HG03378 (cell line): ENCODE data around the gene ZNF79.

Source experiments
- ATAC-seq: cut with Tn5 transposase; IDR thresholded peaks from one replicate; pipeline ENCODE4 v1.9.1; 2021; ENCODE audit warnings: mild to moderate bottlenecking, moderate library complexity; ENCODE audit not compliant: unreplicated experiment

The ZNF79 gene

GRCh38 chr9:127397646-127398274 is 26.4 kb upstream of the ZNF79 start:
- ATAC-seq: no peak

GRCh38 chr9:127398275-127398647 is 25.9 kb upstream of the ZNF79 start:
- ATAC-seq: no peak

- ATAC-seq: no peak
Observed at GRCh38 chr9:127398715-127399400, 25.3 kb upstream of the ZNF79 start.

GRCh38 chr9:127399736-127400269 is 24.4 kb upstream of the ZNF79 start:
- no peak for ATAC-seq

- ATAC-seq: no peak
Observed at GRCh38 chr9:127402401-127403090, 21.6 kb upstream of the ZNF79 start.

GRCh38 chr9:127403507-127404192 is 20.5 kb upstream of the ZNF79 start:
- no peak for ATAC-seq

- no peak for ATAC-seq
Observed at GRCh38 chr9:127404631-127405030, 19.6 kb upstream of the ZNF79 start.

GRCh38 chr9:127405344-127406125 is 18.6 kb upstream of the ZNF79 start:
- ATAC-seq: no peak

GRCh38 chr9:127406799-127407491 is 17.2 kb upstream of the ZNF79 start:
- no peak for ATAC-seq

GRCh38 chr9:127407492-127407843 is 16.7 kb upstream of the ZNF79 start:
- ATAC-seq: no peak

- no peak for ATAC-seq
Observed at GRCh38 chr9:127411122-127411521, 13.1 kb upstream of the ZNF79 start.

GRCh38 chr9:127415141-127415540 is 9.0 kb upstream of the ZNF79 start:
- ATAC-seq: no peak

- no peak for ATAC-seq
Observed at GRCh38 chr9:127415657-127416056, 8.5 kb upstream of the ZNF79 start.

- no peak for ATAC-seq
Observed at GRCh38 chr9:127417131-127418036, 6.8 kb upstream of the ZNF79 start.

GRCh38 chr9:127418037-127418471 is 6.1 kb upstream of the ZNF79 start:
- no peak for ATAC-seq

GRCh38 chr9:127419348-127419747 is 4.8 kb upstream of the ZNF79 start:
- no peak for ATAC-seq

GRCh38 chr9:127421057-127421456 is 3.1 kb upstream of the ZNF79 start:
- ATAC-seq: no peak

GRCh38 chr9:127422133-127422782 is 1.9 kb upstream of the ZNF79 start:
- ATAC-seq: no peak
